GM21723 (cell line): ENCODE measurements around the gene SLC16A8.
"Not testable (repeated sequence)": the region's sequence is repeated elsewhere in the genome, so short reads cannot be mapped to it uniquely, and the experiment has no call there.

ENCODE experiments used
- ATAC-seq: cut with Tn5 transposase; IDR thresholded peaks from one replicate; pipeline ENCODE4 v1.9.1; 2021; ENCODE audit warnings: mild to moderate bottlenecking, moderate library complexity; ENCODE audit not compliant: unreplicated experiment

SLC16A8 gene

GRCh38 chr22:38051261-38051660 lies 32.7 kb downstream of the SLC16A8 start:
- no peak for ATAC-seq

- no peak for ATAC-seq
Measured at GRCh38 chr22:38050720-38051119, 33.3 kb downstream of the SLC16A8 start.

GRCh38 chr22:38049812-38050619 lies 34.0 kb downstream of the SLC16A8 start:
- no peak for ATAC-seq

GRCh38 chr22:38046070-38046748 lies 37.8 kb downstream of the SLC16A8 start:
- no peak for ATAC-seq

GRCh38 chr22:38043151-38044039 lies 40.6 kb downstream of the SLC16A8 start:
- no peak for ATAC-seq

GRCh38 chr22:38042488-38042790 lies 41.5 kb downstream of the SLC16A8 start:
- no peak for ATAC-seq

GRCh38 chr22:38041760-38042487 lies 42.1 kb downstream of the SLC16A8 start:
- no peak for ATAC-seq

GRCh38 chr22:38040953-38041759 lies 42.8 kb downstream of the SLC16A8 start:
- no peak for ATAC-seq

GRCh38 chr22:38038890-38039812 lies 44.8 kb downstream of the SLC16A8 start:
- ATAC-seq = no peak

GRCh38 chr22:38038426-38038825 lies 45.6 kb downstream of the SLC16A8 start:
- no peak for ATAC-seq

GRCh38 chr22:38037367-38038150 lies 46.4 kb downstream of the SLC16A8 start:
- not testable (repeated sequence) for ATAC-seq

GRCh38 chr22:38036392-38037062 lies 47.5 kb downstream of the SLC16A8 start:
- ATAC-seq = no peak

- no peak for ATAC-seq
Measured at GRCh38 chr22:38035530-38035885, 48.5 kb downstream of the SLC16A8 start.

GRCh38 chr22:38034884-38035529 lies 49.0 kb downstream of the SLC16A8 start:
- no peak for ATAC-seq

GRCh38 chr22:38034278-38034882 lies 49.6 kb downstream of the SLC16A8 start:
- ATAC-seq = no peak

GRCh38 chr22:38033522-38034277 lies 50.3 kb downstream of the SLC16A8 start:
- ATAC-seq = no peak
